Fibroblast of lung (primary cell): ENCODE data around the gene DENND6B.

ENCODE experiments used
- CTCF ChIP-seq, 2 donors: IDR thresholded peaks in 1 of 2; conservative IDR thresholded peaks in 1 of 2; 1 replicate in 1 of 2; 2 replicates in 1 of 2; pipeline ENCODE4 v1.5.1; 2011 to 2012; ENCODE audit warnings: low read length in 2 of 2, control low read depth in 1 of 2, inconsistent platforms in 1 of 2, low read depth in 1 of 2, mild to moderate bottlenecking in 1 of 2
- EZH2 ChIP-seq: IDR thresholded peaks from 2 replicates; pipeline ENCODE4 v1.5.1; 2012; ENCODE audit warnings: low read length, control low read depth, mild to moderate bottlenecking; ENCODE audit errors: missing control alignments

- TF ChIP-seq EZH2 = no peak
- TF ChIP-seq CTCF (conservative IDR thresholded peaks at IDR 0.05 in 1 of 2, IDR thresholded peaks at IDR 0.05 in 1 of 2; ENCODE audit: low read depth in 1 of 2, low read length in 2 of 2) = no peak
These were observed 14.4 kb downstream of the DENND6B start for GRCh38 chr22:50312371-50312770.
